Fibroblast of lung (primary cell): ENCODE data around the gene TENM4. TPM values are rescaled to one million over a fixed set of nuclear protein-coding genes. Genes with fewer than 3 reads are reported as not detected.

Experiments used
- DNase-seq, 2 donors: peaks; one replicate each; pipeline versions ENCODE4 v3.0.0 to v3.0.0-alpha.2; 2010; ENCODE audit warnings: low read depth in 2 of 2
- H2AFZ ChIP-seq: 2 replicates; pipeline ENCODE4 v1.5.1; 2012; ENCODE audit warnings: low read length, control low read depth, inconsistent platforms
- H3K27ac ChIP-seq: 2 replicates; pipeline ENCODE4 v1.5.1; 2011; ENCODE audit warnings: low read length, control low read depth; ENCODE audit not compliant: insufficient read depth
- H3K27me3 ChIP-seq: 2 replicates; pipeline ENCODE4 v1.5.1; 2011; ENCODE audit warnings: mild to moderate bottlenecking, low read length; ENCODE audit not compliant: control insufficient read depth, insufficient read depth
- H3K36me3 ChIP-seq: 2 replicates; pipeline ENCODE4 v1.5.1; 2011; ENCODE audit warnings: low read length; ENCODE audit not compliant: control insufficient read depth, insufficient read depth
- H3K4me1 ChIP-seq: 2 replicates; pipeline ENCODE4 v1.5.1; 2011; ENCODE audit warnings: low read length; ENCODE audit not compliant: control insufficient read depth, insufficient read depth; ENCODE audit errors: extremely low read depth
- H3K4me2 ChIP-seq: 2 replicates; pipeline ENCODE4 v1.5.1; 2011; ENCODE audit warnings: low read length, control low read depth; ENCODE audit not compliant: insufficient read depth; ENCODE audit errors: extremely low read depth
- H3K4me3 ChIP-seq, 4 experiments: fragments of 200-600 bp in 1 of 4; sonication (generic) in 1 of 4; replicated peaks in 1 of 4; 2 replicates each; pipeline ENCODE4 v1.5.1; 2011 to 2016; ENCODE audit warnings: low read length in 4 of 4, low read depth in 3 of 4, mild to moderate bottlenecking in 3 of 4, control low read depth in 2 of 4, inconsistent platforms in 1 of 4, mixed read lengths in 1 of 4; ENCODE audit not compliant: insufficient read depth in 1 of 4; ENCODE audit errors: control extremely low read depth in 1 of 4
- H3K79me2 ChIP-seq: 2 replicates; pipeline ENCODE4 v1.5.1; 2012; ENCODE audit warnings: mild to moderate bottlenecking, low read length, inconsistent platforms; ENCODE audit not compliant: control insufficient read depth, insufficient read depth
- H3K9ac ChIP-seq: 2 replicates; pipeline ENCODE4 v1.5.1; 2011; ENCODE audit warnings: mild to moderate bottlenecking, low read length, control low read depth; ENCODE audit not compliant: insufficient read depth
- H3K9me3 ChIP-seq: 2 replicates; pipeline ENCODE4 v1.5.1; 2012; ENCODE audit warnings: low read depth, low read length; ENCODE audit not compliant: control insufficient read depth, insufficient read depth
- H4K20me1 ChIP-seq: 2 replicates; pipeline ENCODE4 v1.5.1; 2011; ENCODE audit warnings: low read length; ENCODE audit not compliant: control insufficient read depth, insufficient read depth; ENCODE audit errors: extremely low read depth
- EZH2 ChIP-seq: IDR thresholded peaks from 2 replicates; pipeline ENCODE4 v1.5.1; 2012; ENCODE audit warnings: low read length, control low read depth, mild to moderate bottlenecking; ENCODE audit errors: missing control alignments
- polyA plus RNA-seq, 2 donors: library from polyadenylated mRNA; depleted of rRNA in 1 of 2; stranded (reverse) in 1 of 2; unstranded in 1 of 2; fragments of >200 nt; gene quantifications; 2 replicates each; pipeline ENCODE4 v1.2.1, GENCODE V29; 2011 to 2012; ENCODE audit warnings: missing spikeins in 1 of 2
- total RNA-seq: library from RNA; depleted of rRNA; stranded (reverse); fragments of >200 nt; gene quantifications from 2 replicates; pipeline ENCODE4 v1.2.1, GENCODE V29; 2014
- TF ChIP-seq, protein P1 (sequence below), 2 donors: IDR thresholded peaks in 1 of 2; conservative IDR thresholded peaks in 1 of 2; 1 replicate in 1 of 2; 2 replicates in 1 of 2; pipeline ENCODE4 v1.5.1; 2011 to 2012; ENCODE audit warnings: low read length in 2 of 2, control low read depth in 1 of 2, inconsistent platforms in 1 of 2, low read depth in 1 of 2, mild to moderate bottlenecking in 1 of 2

The TENM4 gene
- total and polyA plus RNA-seq, 2 donors (not counting 1 experiment from before 2014, with no cell fraction given), result 4.6 to 48.4 TPM

DNA sequence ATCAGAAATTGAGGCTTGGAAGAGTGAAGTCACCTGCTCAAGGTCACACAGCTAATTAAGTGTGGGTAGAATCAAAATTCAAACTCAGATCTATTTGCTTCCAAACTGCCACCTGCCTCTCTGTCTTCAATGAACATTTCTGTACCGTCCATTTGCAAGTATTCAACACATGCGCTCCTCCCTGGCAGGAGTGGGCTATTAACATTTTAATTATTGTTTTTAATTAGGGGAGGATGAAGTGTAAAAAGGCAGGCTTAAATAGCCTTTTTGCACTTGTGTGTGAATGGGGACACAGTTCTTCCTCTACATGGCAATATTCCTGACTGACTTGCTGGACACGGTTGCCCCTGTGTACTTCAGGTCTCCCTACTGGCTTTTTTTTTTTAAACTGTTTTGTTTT, 751.7 kb downstream of the TENM4 start:
- H2AFZ ChIP-seq, result no peak overlapping the region
- H4K20me1 ChIP-seq, result no peaks in the 10 kb centered on the region
- no peak overlapping the region for H3K4me2 ChIP-seq
- no peaks in the 10 kb centered on the region for H3K79me2 ChIP-seq
- TF ChIP-seq, protein P1, sequence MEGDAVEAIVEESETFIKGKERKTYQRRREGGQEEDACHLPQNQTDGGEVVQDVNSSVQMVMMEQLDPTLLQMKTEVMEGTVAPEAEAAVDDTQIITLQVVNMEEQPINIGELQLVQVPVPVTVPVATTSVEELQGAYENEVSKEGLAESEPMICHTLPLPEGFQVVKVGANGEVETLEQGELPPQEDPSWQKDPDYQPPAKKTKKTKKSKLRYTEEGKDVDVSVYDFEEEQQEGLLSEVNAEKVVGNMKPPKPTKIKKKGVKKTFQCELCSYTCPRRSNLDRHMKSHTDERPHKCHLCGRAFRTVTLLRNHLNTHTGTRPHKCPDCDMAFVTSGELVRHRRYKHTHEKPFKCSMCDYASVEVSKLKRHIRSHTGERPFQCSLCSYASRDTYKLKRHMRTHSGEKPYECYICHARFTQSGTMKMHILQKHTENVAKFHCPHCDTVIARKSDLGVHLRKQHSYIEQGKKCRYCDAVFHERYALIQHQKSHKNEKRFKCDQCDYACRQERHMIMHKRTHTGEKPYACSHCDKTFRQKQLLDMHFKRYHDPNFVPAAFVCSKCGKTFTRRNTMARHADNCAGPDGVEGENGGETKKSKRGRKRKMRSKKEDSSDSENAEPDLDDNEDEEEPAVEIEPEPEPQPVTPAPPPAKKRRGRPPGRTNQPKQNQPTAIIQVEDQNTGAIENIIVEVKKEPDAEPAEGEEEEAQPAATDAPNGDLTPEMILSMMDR (conservative IDR thresholded peaks at IDR 0.05 in 1 of 2, IDR thresholded peaks at IDR 0.05 in 1 of 2; ENCODE audit: low read depth in 1 of 2, low read length in 2 of 2), result no peak
- TF ChIP-seq EZH2, result no peak
- H3K27me3 ChIP-seq, result no peaks in the 10 kb centered on the region
- peaks cover 4% of the 10 kb centered on the region for H3K4me1 ChIP-seq
- H3K4me3 ChIP-seq, result no peak overlapping the region
- no peak overlapping the region for H3K27ac ChIP-seq
- no peak overlapping the region for H3K9ac ChIP-seq
- no peaks in the 10 kb centered on the region for H3K9me3 ChIP-seq
- H3K36me3 ChIP-seq, result no peaks in the 10 kb centered on the region
- no peak for DNase-seq

DNA sequence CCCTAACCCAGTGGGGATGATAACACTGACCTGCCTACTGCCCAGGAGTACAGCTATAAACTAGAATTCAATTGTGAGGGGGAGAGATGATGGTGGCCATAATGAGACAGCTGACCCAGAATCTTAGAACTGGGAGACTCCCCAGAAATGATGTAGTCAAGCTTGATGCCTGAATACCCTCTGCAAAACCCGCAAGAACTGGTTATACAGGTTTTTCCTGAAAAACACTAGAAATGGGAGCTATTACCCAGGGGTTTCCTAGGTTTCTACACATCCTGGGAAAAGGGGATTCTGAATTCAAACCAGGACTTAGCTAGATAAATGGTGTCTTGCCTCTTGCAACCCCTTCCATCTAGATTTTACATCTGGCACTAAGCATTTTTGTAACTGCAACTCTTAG, 752.4 kb downstream of the TENM4 start:
- no peaks in the 10 kb centered on the region for H3K36me3 ChIP-seq
- no peaks in the 10 kb centered on the region for H3K27me3 ChIP-seq
- H3K4me3 ChIP-seq, result no peak overlapping the region
- H2AFZ ChIP-seq, result no peak overlapping the region
- H3K4me2 ChIP-seq, result no peak overlapping the region
- no peak overlapping the region for H3K9ac ChIP-seq
- no peak for DNase-seq
- no peaks in the 10 kb centered on the region for H4K20me1 ChIP-seq
- no peak for TF ChIP-seq EZH2
- TF ChIP-seq, protein P1 (conservative IDR thresholded peaks at IDR 0.05 in 1 of 2, IDR thresholded peaks at IDR 0.05 in 1 of 2; ENCODE audit: low read depth in 1 of 2, low read length in 2 of 2), result no peak
- H3K27ac ChIP-seq, result no peak overlapping the region
- no peaks in the 10 kb centered on the region for H3K79me2 ChIP-seq
- H3K4me1 ChIP-seq, result peaks cover 4% of the 10 kb centered on the region
- H3K9me3 ChIP-seq, result no peaks in the 10 kb centered on the region

DNA sequence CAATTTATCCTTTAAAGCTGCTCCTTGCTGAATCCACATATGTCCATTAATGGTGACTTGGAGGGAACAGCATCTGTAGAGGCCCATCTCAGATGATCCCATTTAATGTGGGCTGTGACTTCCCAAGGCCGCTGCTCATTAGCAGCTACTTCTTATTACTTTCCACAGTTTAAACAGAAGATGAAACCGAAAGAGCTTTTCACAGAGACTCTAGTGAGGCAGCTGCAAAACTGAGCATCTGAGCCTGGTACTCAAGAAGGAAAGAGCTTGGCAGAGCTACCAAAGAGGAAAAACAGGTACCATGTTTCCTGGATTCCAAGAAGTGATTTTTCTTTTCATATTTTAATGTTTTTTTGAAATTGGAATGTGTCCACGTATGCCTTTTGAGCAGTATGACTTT, 755.7 kb downstream of the TENM4 start:
- H3K4me3 ChIP-seq, result no peak overlapping the region
- H2AFZ ChIP-seq, result no peak overlapping the region
- H3K27me3 ChIP-seq, result no peaks in the 10 kb centered on the region
- TF ChIP-seq, protein P1 (conservative IDR thresholded peaks at IDR 0.05 in 1 of 2, IDR thresholded peaks at IDR 0.05 in 1 of 2; ENCODE audit: low read depth in 1 of 2, low read length in 2 of 2), result no peak
- no peak for TF ChIP-seq EZH2
- no peak overlapping the region for H3K4me2 ChIP-seq
- H3K36me3 ChIP-seq, result no peaks in the 10 kb centered on the region
- no peaks in the 10 kb centered on the region for H3K4me1 ChIP-seq
- H3K9ac ChIP-seq, result no peak overlapping the region
- H4K20me1 ChIP-seq, result no peaks in the 10 kb centered on the region
- H3K79me2 ChIP-seq, result no peaks in the 10 kb centered on the region
- no peak for DNase-seq
- no peaks in the 10 kb centered on the region for H3K9me3 ChIP-seq
- H3K27ac ChIP-seq, result no peak overlapping the region
